ENCODE data around the gene COG5.

GRCh38 chr7:107593025-107593410 is 29.3 kb upstream of the COG5 start:
- no peak for TF ChIP-seq REST (IDR thresholded peaks at IDR 0.05; ENCODE audit: unreplicated experiment)
- no peak for TF ChIP-seq CTCF (conservative IDR thresholded peaks at IDR 0.05; ENCODE audit: low read depth in 2 of 2)
- TF ChIP-seq POLR2AphosphoS5 (IDR thresholded peaks at IDR 0.05; ENCODE audit: low read depth): no peak
